OCI-LY3 (cell line): ENCODE measurements around the gene LRRC38.

Source experiments
- H2AFZ ChIP-seq: fragments of 200-600, 300-600 bp; shearing (Covaris generic); 2 replicates; pipeline ENCODE4 v1.6.0; 2014; ENCODE audit warnings: antibody characterized with exemption, low read depth, low read length
- H3K27ac ChIP-seq: fragments of 200-600, 300-600 bp; sonication (generic); 2 replicates; pipeline ENCODE4 v1.5.1; 2014; ENCODE audit warnings: mild to moderate bottlenecking, low read length, moderate library complexity, mixed read lengths
- H3K27me3 ChIP-seq: fragments of 200-600, 300-600 bp; sonication (generic); 2 replicates; pipeline ENCODE4 v1.6.1; 2014; ENCODE audit warnings: low read depth, low read length, mixed read lengths
- H3K36me3 ChIP-seq: fragments of 200-600, 300-600 bp; sonication (generic); replicated peaks from 2 replicates; pipeline ENCODE3; 2014; ENCODE audit warnings: low read depth, low read length, mixed read lengths
- H3K4me1 ChIP-seq: fragments of 300-600, 200-600 bp; sonication (generic); 2 replicates; pipeline ENCODE4 v1.6.1; 2014; ENCODE audit warnings: low read length, mixed read lengths
- H3K4me2 ChIP-seq: fragments of 200-600, 300-600 bp; sonication (generic); 2 replicates; pipeline ENCODE4 v1.6.1; 2014; ENCODE audit warnings: low read length, mixed read lengths
- H3K4me3 ChIP-seq: fragments of 300-600, 200-600 bp; sonication (generic); 2 replicates; pipeline ENCODE4 v1.5.1; 2014; ENCODE audit warnings: antibody characterized with exemption, mild to moderate bottlenecking, low read length, moderate library complexity
- H3K79me2 ChIP-seq: fragments of 300-600, 200-600 bp; shearing (Covaris generic); 2 replicates; pipeline ENCODE4 v1.6.1; 2014; ENCODE audit warnings: mild to moderate bottlenecking, low read length, mixed read lengths
- H3K9ac ChIP-seq: fragments of 300-600, 200-600 bp; shearing (Covaris generic); 2 replicates; pipeline ENCODE4 v1.6.0; 2014; ENCODE audit warnings: mild to moderate bottlenecking, low read length, moderate library complexity
- H3K9me3 ChIP-seq: fragments of 200-600, 300-600 bp; shearing (Covaris generic); 2 replicates; pipeline ENCODE4 v1.6.1; 2014; ENCODE audit warnings: low read length, mixed read lengths; ENCODE audit not compliant: insufficient read depth
- H4K20me1 ChIP-seq: fragments of 200-600, 300-600 bp; sonication (generic); 2 replicates; pipeline ENCODE4 v1.6.1; 2016; ENCODE audit warnings: low read length, mixed read lengths; ENCODE audit not compliant: insufficient read depth
- EZH2phosphoT487 ChIP-seq: fragments of 200-600 bp; shearing (Covaris generic); IDR thresholded peaks from 2 replicates; pipeline ENCODE4 v1.6.1; 2018; ENCODE audit warnings: antibody characterized with exemption, mixed run types, low read depth
- TF ChIP-seq, protein P1 (sequence below): fragments of 200-600, 300-600 bp; sonication (generic); IDR thresholded peaks from 2 replicates; pipeline ENCODE4 v1.5.1; 2014; ENCODE audit warnings: antibody characterized with exemption, low read length, low read depth

Gene LRRC38

GRCh38 chr1:13554798-13555197 is 41.0 kb upstream of the LRRC38 start:
- Histone ChIP-seq H3K79me2 (no peaks in the 10 kb centered on the region), H3K27ac (no peak overlapping the region), H3K36me3 (no peaks in the 10 kb centered on the region), H4K20me1 (no peaks in the 10 kb centered on the region), H3K27me3 (peaks cover 3% of the 10 kb centered on the region; the same call in 1 of the 2 replicates), H3K4me3 (no peak overlapping the region), H3K4me2 (no peak overlapping the region), H3K9me3 (no peaks in the 10 kb centered on the region), H3K9ac (no peak overlapping the region), H2AFZ (no peak overlapping the region), H3K4me1 (no peaks in the 10 kb centered on the region)
- no peak for TF ChIP-seq EZH2phosphoT487
- TF ChIP-seq, protein P1, sequence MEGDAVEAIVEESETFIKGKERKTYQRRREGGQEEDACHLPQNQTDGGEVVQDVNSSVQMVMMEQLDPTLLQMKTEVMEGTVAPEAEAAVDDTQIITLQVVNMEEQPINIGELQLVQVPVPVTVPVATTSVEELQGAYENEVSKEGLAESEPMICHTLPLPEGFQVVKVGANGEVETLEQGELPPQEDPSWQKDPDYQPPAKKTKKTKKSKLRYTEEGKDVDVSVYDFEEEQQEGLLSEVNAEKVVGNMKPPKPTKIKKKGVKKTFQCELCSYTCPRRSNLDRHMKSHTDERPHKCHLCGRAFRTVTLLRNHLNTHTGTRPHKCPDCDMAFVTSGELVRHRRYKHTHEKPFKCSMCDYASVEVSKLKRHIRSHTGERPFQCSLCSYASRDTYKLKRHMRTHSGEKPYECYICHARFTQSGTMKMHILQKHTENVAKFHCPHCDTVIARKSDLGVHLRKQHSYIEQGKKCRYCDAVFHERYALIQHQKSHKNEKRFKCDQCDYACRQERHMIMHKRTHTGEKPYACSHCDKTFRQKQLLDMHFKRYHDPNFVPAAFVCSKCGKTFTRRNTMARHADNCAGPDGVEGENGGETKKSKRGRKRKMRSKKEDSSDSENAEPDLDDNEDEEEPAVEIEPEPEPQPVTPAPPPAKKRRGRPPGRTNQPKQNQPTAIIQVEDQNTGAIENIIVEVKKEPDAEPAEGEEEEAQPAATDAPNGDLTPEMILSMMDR = no peak

- no peaks in the 10 kb centered on the region for H3K36me3 ChIP-seq
- no peaks in the 10 kb centered on the region for H4K20me1 ChIP-seq
- no peaks in the 10 kb centered on the region for H3K4me1 ChIP-seq
- H3K4me3 ChIP-seq = no peak overlapping the region
- no peaks in the 10 kb centered on the region for H3K27me3 ChIP-seq
- no peak overlapping the region for H3K4me2 ChIP-seq
- H3K79me2 ChIP-seq = no peaks in the 10 kb centered on the region
- TF ChIP-seq EZH2phosphoT487 = no peak
- TF ChIP-seq, protein P1 = no peak
- H3K9ac ChIP-seq = no peak overlapping the region
- H3K9me3 ChIP-seq = no peaks in the 10 kb centered on the region
- H3K27ac ChIP-seq = no peak overlapping the region
- H2AFZ ChIP-seq = no peak overlapping the region
Observed at GRCh38 chr1:13550663-13551062, 36.9 kb upstream of the LRRC38 start.

DNA sequence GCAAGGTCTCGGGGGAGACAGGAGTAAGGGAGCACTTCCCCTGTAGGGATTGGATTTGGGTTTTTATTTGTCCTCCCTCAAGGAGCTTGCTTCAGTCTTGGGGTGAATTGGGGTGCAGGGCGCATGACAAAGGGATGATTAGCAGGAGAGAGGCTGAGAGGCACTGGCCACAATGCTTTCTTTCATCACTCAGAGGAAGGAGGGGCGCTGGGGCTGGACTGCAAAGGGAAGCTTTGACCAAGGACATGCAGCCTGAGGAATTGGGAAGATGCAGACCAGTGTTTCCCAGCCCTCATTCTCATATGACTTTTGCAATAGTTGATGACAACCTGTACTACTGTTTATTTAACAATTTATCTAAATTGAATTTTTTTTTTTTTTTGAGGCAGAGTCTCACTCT is 35.7 kb upstream of the LRRC38 start:
- Histone ChIP-seq H3K4me2 (no peak overlapping the region), H3K27ac (no peak overlapping the region), H3K4me3 (no peak overlapping the region), H3K36me3 (no peaks in the 10 kb centered on the region), H4K20me1 (no peaks in the 10 kb centered on the region), H2AFZ (no peak overlapping the region), H3K27me3 (no peaks in the 10 kb centered on the region), H3K79me2 (no peaks in the 10 kb centered on the region), H3K9ac (no peak overlapping the region), H3K4me1 (no peaks in the 10 kb centered on the region), H3K9me3 (no peaks in the 10 kb centered on the region)
- TF ChIP-seq, protein P1 = no peak
- no peak for TF ChIP-seq EZH2phosphoT487

- Histone ChIP-seq H3K9ac (no peak overlapping the region), H2AFZ (no peak overlapping the region), H4K20me1 (no peaks in the 10 kb centered on the region), H3K27me3 (no peaks in the 10 kb centered on the region), H3K4me2 (no peak overlapping the region), H3K36me3 (no peaks in the 10 kb centered on the region), H3K27ac (no peak overlapping the region), H3K79me2 (no peaks in the 10 kb centered on the region), H3K4me3 (no peak overlapping the region), H3K4me1 (no peaks in the 10 kb centered on the region), H3K9me3 (no peaks in the 10 kb centered on the region)
- TF ChIP-seq, protein P1 = no peak
- TF ChIP-seq EZH2phosphoT487 = no peak
Observed at GRCh38 chr1:13549021-13549420, 35.2 kb upstream of the LRRC38 start.
